GM19463 (cell line): ENCODE measurements around the gene IL21R.
"Not testable (repeated sequence)": the region's sequence is repeated elsewhere in the genome, so short reads cannot be mapped to it uniquely, and the experiment has no call there.

Experiments
- ATAC-seq: cut with Tn5 transposase; IDR thresholded peaks from one replicate; pipeline ENCODE4 v1.9.1; 2021; ENCODE audit warnings: mild to moderate bottlenecking, moderate library complexity; ENCODE audit not compliant: unreplicated experiment

Gene IL21R

GRCh38 chr16:27400751-27401620 lies 988 bp upstream of the IL21R start:
- ATAC-seq: no peak

DNA sequence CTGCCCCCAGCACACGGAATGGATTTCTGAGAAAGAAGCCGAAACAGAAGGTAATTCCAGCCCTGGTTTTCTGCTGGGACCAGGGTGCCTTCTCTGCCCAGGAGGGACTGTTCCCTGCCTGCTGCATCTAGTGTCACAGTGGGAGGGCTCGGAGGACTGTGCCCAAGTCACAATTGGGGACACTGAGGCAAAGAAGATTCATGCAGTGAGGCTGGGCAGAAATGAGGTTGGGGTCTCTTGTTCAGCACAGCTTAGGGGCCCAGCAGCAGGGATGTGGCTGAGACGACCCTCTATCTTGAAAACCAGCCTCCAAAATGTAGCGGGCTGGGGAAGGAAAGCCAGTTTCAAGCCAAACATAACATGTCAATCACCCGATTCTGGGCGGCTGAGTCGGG lies 592 bp downstream of the IL21R start:
- no peak for ATAC-seq

DNA sequence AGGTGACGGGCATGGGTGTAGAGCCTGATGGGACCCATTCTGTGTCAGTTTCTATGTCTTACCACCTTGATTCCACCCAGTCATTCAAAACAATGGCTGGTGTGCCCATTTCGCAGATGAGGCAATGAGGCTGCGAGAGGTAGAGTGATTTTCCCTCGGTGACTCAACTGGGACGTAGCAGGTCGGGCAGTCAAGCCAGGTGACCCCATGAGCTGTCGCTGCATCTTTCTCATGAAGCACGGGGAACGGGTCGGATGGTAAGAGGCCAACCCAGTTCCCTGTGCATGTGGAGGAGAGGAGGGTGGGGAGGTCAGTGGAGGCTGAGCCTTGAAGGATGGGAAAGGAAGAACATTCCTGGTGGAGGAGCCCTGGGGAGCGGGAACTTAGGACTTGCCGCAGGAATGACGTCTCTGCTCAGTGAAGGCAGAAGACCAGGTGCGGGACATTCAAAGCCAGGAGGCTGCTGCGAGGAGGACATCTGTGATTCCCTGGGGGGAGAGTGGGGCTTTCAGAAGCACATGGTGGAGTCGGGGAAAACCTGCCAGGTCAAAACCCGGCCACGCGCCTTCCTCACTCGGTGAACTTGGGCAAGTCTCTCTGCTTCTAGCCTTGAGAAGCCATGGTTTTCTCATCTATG lies 1.1 kb downstream of the IL21R start:
- ATAC-seq: no peak

GRCh38 chr16:27403601-27403992 lies 1.6 kb downstream of the IL21R start:
- ATAC-seq: no peak

GRCh38 chr16:27404163-27404823 lies 2.3 kb downstream of the IL21R start:
- no peak for ATAC-seq

GRCh38 chr16:27405546-27406451 lies 3.8 kb downstream of the IL21R start:
- ATAC-seq: peak; percentile 16

DNA sequence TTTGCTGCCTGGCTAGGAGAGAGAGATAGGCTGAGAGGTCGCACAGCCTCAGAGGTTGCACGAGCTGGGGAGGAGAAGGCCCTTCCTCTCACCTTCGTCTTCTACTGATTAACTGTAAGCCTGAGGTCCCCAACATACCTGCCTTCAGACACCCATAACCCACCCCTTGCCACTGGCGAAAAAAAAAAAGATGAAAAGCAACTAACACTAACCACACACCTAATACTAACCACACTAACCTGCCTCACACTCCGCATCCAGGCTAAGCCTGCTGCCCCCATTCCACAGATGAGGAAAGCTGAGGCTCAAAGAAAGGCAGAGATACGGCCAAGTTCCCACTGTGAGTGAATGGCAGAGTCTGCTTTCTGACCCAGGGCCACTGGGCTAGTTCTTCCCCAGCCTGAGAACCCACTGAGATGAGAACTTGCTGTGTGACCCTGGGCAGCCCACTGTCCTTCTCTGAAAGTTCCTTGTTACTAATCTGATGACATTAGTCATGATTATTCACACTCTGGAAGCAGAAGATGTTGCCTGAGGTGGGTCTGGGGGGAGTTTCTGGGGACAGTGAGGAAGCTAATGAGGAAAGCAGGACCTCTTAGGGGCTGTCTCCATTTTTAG lies 4.6 kb downstream of the IL21R start:
- ATAC-seq: no peak

- ATAC-seq: no peak
Observed at GRCh38 chr16:27407133-27407532, 5.2 kb downstream of the IL21R start.

- ATAC-seq: peak; percentile 37
Observed at GRCh38 chr16:27408012-27408601, 6.1 kb downstream of the IL21R start.

DNA sequence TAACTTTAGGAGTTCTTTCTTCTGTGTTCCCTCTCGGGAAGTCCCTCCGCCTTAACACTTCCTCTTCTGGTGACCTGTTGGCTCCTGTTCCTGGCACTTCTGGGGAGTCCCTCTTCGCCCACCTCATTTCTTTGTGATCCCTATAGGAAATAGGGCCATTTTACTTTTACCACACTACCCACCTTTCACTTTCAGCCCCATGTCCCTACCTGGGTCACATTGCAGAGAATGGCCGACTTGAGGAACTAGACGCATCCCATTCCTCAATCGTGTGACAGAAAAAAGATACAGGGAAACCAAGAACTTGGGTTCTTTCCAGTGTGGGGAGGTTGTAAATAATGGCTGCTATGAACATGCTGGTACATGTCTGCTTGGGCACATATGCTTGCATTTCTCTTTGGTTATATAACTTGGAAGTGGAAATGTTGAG lies 6.6 kb downstream of the IL21R start:
- ATAC-seq: no peak

GRCh38 chr16:27409958-27410357 lies 8.0 kb downstream of the IL21R start:
- ATAC-seq: not testable (repeated sequence)

DNA sequence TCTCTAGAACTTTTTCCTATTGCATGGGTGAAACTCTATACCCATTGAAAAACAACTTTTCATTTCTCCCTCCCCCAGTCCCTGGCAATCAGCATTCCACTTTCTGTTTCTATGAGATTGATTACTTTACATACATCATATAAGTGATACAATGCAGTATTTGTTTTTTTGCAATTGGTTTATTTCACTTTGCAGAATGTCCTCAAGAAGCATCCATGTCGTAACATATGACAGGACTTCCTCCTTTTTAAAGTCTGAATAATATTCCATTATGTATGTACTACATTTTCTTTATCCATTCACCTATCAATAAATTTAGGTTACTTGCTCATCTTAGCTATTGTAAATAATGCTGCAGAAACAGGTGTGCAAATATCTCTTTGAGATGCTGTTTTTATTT lies 8.8 kb downstream of the IL21R start:
- no peak for ATAC-seq

DNA sequence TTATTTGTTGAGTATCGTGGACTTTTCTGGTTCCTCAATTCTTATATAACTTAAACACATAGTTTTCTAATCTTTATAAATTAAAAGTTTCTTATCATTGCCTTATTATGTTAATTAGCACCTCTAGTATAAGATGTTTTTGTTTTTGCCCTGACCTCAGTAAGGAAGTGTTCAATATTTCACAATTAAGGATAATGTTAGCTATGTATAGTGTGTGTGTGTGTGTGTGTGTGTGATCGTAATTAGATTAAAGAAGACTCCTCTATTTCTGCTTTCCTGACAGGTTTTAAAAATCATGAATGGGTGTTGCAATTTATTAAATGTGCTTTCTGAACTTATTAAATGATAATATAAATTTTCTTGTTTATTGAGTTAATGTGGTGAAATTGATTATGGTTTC lies 12.0 kb downstream of the IL21R start:
- ATAC-seq: no peak

DNA sequence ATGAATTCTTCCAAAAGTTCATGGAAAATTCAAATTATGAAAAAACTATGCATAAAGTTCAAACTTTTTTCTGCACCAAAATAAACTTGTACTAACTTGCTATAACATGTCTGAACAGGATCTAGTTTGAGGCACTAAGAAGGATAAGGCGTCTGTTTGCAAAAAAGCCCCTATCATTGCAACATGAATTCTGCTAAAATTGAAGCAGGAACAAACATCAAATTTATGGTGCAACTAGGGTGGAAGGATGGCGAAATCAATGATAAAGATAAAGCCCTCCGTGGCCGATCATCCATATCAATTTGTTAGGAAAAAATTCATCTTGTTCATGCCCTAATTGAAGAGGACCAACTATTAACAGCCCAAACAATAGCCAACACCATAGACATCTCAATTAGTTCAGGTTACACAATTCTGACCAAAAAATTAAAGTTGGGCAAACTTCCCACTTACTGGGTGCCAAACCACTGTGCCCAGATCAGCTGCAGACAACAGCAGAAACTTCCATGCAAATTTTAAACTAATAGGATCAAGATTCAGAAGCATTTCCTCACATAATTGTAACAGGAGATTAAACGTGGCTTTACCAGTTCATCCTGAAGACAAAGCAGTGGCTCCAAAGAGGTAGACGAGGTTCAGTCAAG lies 12.9 kb downstream of the IL21R start:
- ATAC-seq: no peak

GRCh38 chr16:27417047-27417671 lies 15.2 kb downstream of the IL21R start:
- no peak for ATAC-seq

- ATAC-seq: no peak
Observed at GRCh38 chr16:27421961-27422740, 20.2 kb downstream of the IL21R start.

DNA sequence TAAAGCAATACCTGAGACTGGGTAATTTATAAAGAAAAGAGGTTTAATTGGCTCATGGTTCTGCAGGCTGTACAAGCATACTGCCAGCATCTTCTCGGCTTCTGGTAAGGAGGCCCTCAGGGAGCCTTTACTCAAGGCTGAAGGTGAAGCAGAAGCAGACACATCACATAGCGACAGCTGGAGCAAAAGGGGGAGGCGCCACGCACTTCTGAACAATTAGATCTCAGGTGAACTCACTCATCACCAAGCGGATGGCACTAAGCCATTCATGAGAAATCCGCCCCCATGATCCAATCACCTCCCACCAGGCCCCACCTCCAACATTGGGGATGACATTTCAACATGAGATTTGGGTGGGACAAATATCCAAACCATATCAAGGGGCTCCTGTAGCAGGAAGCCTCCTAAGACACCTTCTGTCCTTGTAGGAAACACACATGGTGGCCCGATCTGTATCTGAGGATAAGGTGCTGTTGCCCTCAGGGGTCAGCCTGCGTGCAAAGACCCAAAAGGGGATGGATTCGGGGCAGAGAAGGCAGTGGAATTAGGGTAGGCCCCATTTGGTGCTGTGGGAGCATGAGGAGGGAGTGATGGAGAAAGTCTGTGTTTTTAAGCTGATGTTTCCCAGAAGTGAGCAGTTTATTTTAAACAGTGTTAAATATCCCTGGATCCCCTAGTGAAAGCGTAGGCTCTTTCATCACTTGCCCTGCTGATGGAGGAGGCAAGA lies 23.0 kb downstream of the IL21R start:
- ATAC-seq: no peak

DNA sequence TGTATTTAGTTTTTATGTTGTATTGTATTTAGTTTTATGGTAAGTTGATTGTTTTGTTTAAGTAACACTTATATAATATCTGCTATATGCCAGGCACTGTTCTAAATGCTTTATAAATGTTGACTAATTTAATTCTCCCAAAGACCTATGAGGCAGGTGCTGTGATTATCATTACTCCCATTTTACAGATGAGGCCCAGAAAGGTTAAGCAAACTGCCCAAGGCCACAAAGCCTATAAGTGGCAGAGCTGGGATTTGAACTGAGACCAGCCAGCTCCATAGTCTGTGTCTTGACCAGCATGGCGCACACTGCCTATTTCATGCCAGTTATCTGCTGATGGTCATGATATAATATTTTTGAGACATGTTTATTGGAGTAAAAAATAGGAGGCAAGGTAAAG lies 24.0 kb downstream of the IL21R start:
- ATAC-seq: no peak
